ENCODE data around the gene RRAD. TPM values are rescaled to one million over a fixed set of nuclear protein-coding genes. Genes with fewer than 3 reads are reported as not detected.

Gene RRAD
- polyA plus RNA-seq, 4 donors: 0.83 to 10.9 (median 3.6) TPM

GRCh38 chr16:66943426-66944053 lies 18.2 kb upstream of the RRAD start:
- Histone ChIP-seq H3K4me1 (ENCODE audit: control insufficient read depth in 3 of 3, insufficient read depth in 2 of 3, low read depth in 1 of 3, low read length in 2 of 3) (peaks cover 0 to 30% (median 5%) of the 10 kb centered on the region in 3 donors), H3K9me3 (ENCODE audit: control insufficient read depth in 2 of 2, insufficient read depth in 1 of 2, low read depth in 1 of 2, low read length in 1 of 2) (no peaks in the 10 kb centered on the region), H3K27ac (ENCODE audit: low read depth in 1 of 3, low read length in 2 of 3) (no peak overlapping the region), H3K36me3 (ENCODE audit: control insufficient read depth in 3 of 3, insufficient read depth in 2 of 3, low read depth in 1 of 3, low read length in 3 of 3) (peaks cover 24 to 60% (median 42%) of the 10 kb centered on the region in 3 donors), H3K4me3 (ENCODE audit: low read depth in 1 of 3, low read length in 3 of 3) (no peak overlapping the region), H3K27me3 (ENCODE audit: control insufficient read depth in 3 of 3, insufficient read depth in 3 of 3, low read length in 3 of 3) (peaks cover 0 to 6% (median 0%) of the 10 kb centered on the region in 3 donors)
- FAIRE-seq: no peak
- WGBS, 3 donors: 86 to 93% (median 89%) methylated on average over 15 of the region's 15 CpGs
- DNase-seq: no peak

GRCh38 chr16:66942981-66943380 lies 17.6 kb upstream of the RRAD start:
- no peak for FAIRE-seq
- Histone ChIP-seq H3K4me1 (ENCODE audit: control insufficient read depth in 3 of 3, insufficient read depth in 2 of 3, low read depth in 1 of 3, low read length in 2 of 3) (peaks cover 0 to 29% (median 7%) of the 10 kb centered on the region in 3 donors), H3K36me3 (ENCODE audit: control insufficient read depth in 3 of 3, insufficient read depth in 2 of 3, low read depth in 1 of 3, low read length in 3 of 3) (peaks cover 25 to 65% (median 47%) of the 10 kb centered on the region in 3 donors), H3K27ac (ENCODE audit: low read depth in 1 of 3, low read length in 2 of 3) (peak overlapping the region in 1 of 3 donors; percentile 26), H3K4me3 (ENCODE audit: low read depth in 1 of 3, low read length in 3 of 3) (no peak overlapping the region), H3K9me3 (ENCODE audit: control insufficient read depth in 2 of 2, insufficient read depth in 1 of 2, low read depth in 1 of 2, low read length in 1 of 2) (no peaks in the 10 kb centered on the region), H3K27me3 (ENCODE audit: control insufficient read depth in 3 of 3, insufficient read depth in 3 of 3, low read length in 3 of 3) (peaks cover 0 to under 1% (median 0%) of the 10 kb centered on the region in 3 donors)
- 93 to 97% (median 95%) methylated on average over 5 of the region's 5 CpGs for WGBS, 3 donors
- no peak for DNase-seq

GRCh38 chr16:66940236-66940635 lies 14.9 kb upstream of the RRAD start:
- Histone ChIP-seq H3K27ac (ENCODE audit: low read depth in 1 of 3, low read length in 2 of 3) (peak overlapping the region in 1 of 3 donors; percentile 57), H3K9me3 (ENCODE audit: control insufficient read depth in 2 of 2, insufficient read depth in 1 of 2, low read depth in 1 of 2, low read length in 1 of 2) (no peaks in the 10 kb centered on the region), H3K27me3 (ENCODE audit: control insufficient read depth in 3 of 3, insufficient read depth in 3 of 3, low read length in 3 of 3) (no peaks in the 10 kb centered on the region), H3K4me3 (ENCODE audit: low read depth in 1 of 3, low read length in 3 of 3) (no peak overlapping the region), H3K4me1 (ENCODE audit: control insufficient read depth in 3 of 3, insufficient read depth in 2 of 3, low read depth in 1 of 3, low read length in 2 of 3) (peaks cover 0 to 43% (median 7%) of the 10 kb centered on the region in 3 donors), H3K36me3 (ENCODE audit: control insufficient read depth in 3 of 3, insufficient read depth in 2 of 3, low read depth in 1 of 3, low read length in 3 of 3) (peaks cover 26 to 89% (median 48%) of the 10 kb centered on the region in 3 donors)
- 90 to 95% (median 91%) methylated on average over 16 of the region's 16 CpGs for WGBS, 3 donors
- no peak for DNase-seq
- FAIRE-seq: no peak

GRCh38 chr16:66939366-66939765 lies 14.0 kb upstream of the RRAD start:
- DNase-seq: no peak
- Histone ChIP-seq H3K27me3 (ENCODE audit: control insufficient read depth in 3 of 3, insufficient read depth in 3 of 3, low read length in 3 of 3) (no peaks in the 10 kb centered on the region), H3K27ac (ENCODE audit: low read depth in 1 of 3, low read length in 2 of 3) (peak overlapping the region in 1 of 3 donors; percentile 5), H3K4me3 (ENCODE audit: low read depth in 1 of 3, low read length in 3 of 3) (no peak overlapping the region), H3K9me3 (ENCODE audit: control insufficient read depth in 2 of 2, insufficient read depth in 1 of 2, low read depth in 1 of 2, low read length in 1 of 2) (no peaks in the 10 kb centered on the region), H3K4me1 (ENCODE audit: control insufficient read depth in 3 of 3, insufficient read depth in 2 of 3, low read depth in 1 of 3, low read length in 2 of 3) (peaks cover 0 to 43% (median 7%) of the 10 kb centered on the region in 3 donors), H3K36me3 (ENCODE audit: control insufficient read depth in 3 of 3, insufficient read depth in 2 of 3, low read depth in 1 of 3, low read length in 3 of 3) (peaks cover 26 to 87% (median 48%) of the 10 kb centered on the region in 3 donors)
- no peak for FAIRE-seq

- FAIRE-seq (no peak), DNase-seq (no peak)
- peaks cover 0 to 52% (median 9%) of the 10 kb centered on the region in 3 donors for H3K4me1 ChIP-seq (ENCODE audit: control insufficient read depth in 3 of 3, insufficient read depth in 2 of 3, low read depth in 1 of 3, low read length in 2 of 3)
- no peaks in the 10 kb centered on the region for H3K9me3 ChIP-seq (ENCODE audit: control insufficient read depth in 2 of 2, insufficient read depth in 1 of 2, low read depth in 1 of 2, low read length in 1 of 2)
- WGBS, 3 donors: 74 to 85% (median 81%) methylated on average over 10 of the region's 10 CpGs
- H3K27me3 ChIP-seq (ENCODE audit: control insufficient read depth in 3 of 3, insufficient read depth in 3 of 3, low read length in 3 of 3): no peaks in the 10 kb centered on the region
- H3K4me3 ChIP-seq (ENCODE audit: low read depth in 1 of 3, low read length in 3 of 3): peak overlapping the region in 1 of 3 donors; percentile 30
- peaks cover 25 to 76% (median 37%) of the 10 kb centered on the region in 3 donors for H3K36me3 ChIP-seq (ENCODE audit: control insufficient read depth in 3 of 3, insufficient read depth in 2 of 3, low read depth in 1 of 3, low read length in 3 of 3)
- peak overlapping the region; percentile 39 to 92 (median 56) for H3K27ac ChIP-seq (ENCODE audit: low read depth in 1 of 3, low read length in 2 of 3)
Observed at GRCh38 chr16:66937725-66938337, 12.5 kb upstream of the RRAD start.

GRCh38 chr16:66936889-66937554 lies 11.7 kb upstream of the RRAD start:
- FAIRE-seq (no peak), DNase-seq (no peak)
- Histone ChIP-seq H3K9me3 (ENCODE audit: control insufficient read depth in 2 of 2, insufficient read depth in 1 of 2, low read depth in 1 of 2, low read length in 1 of 2) (no peaks in the 10 kb centered on the region), H3K27ac (ENCODE audit: low read depth in 1 of 3, low read length in 2 of 3) (peak overlapping the region; percentile 56 to 92 (median 88)), H3K36me3 (ENCODE audit: control insufficient read depth in 3 of 3, insufficient read depth in 2 of 3, low read depth in 1 of 3, low read length in 3 of 3) (peaks cover 17 to 76% (median 32%) of the 10 kb centered on the region in 3 donors), H3K4me3 (ENCODE audit: low read depth in 1 of 3, low read length in 3 of 3) (peak overlapping the region in 2 of 3 donors; percentile 30 to 80), H3K27me3 (ENCODE audit: control insufficient read depth in 3 of 3, insufficient read depth in 3 of 3, low read length in 3 of 3) (no peaks in the 10 kb centered on the region), H3K4me1 (ENCODE audit: control insufficient read depth in 3 of 3, insufficient read depth in 2 of 3, low read depth in 1 of 3, low read length in 2 of 3) (peaks cover 0 to 57% (median 9%) of the 10 kb centered on the region in 3 donors)
- 43 to 74% (median 51%) methylated on average over 4 of the region's 4 CpGs for WGBS, 3 donors

- Histone ChIP-seq H3K4me3 (ENCODE audit: low read depth in 1 of 3, low read length in 3 of 3) (peak overlapping the region in 2 of 3 donors; percentile 80 to 91), H3K4me1 (ENCODE audit: control insufficient read depth in 3 of 3, insufficient read depth in 2 of 3, low read depth in 1 of 3, low read length in 2 of 3) (peaks cover 0 to 51% (median 9%) of the 10 kb centered on the region in 3 donors), H3K36me3 (ENCODE audit: control insufficient read depth in 3 of 3, insufficient read depth in 2 of 3, low read depth in 1 of 3, low read length in 3 of 3) (peaks cover 14 to 72% (median 26%) of the 10 kb centered on the region in 3 donors), H3K27ac (ENCODE audit: low read depth in 1 of 3, low read length in 2 of 3) (peak overlapping the region; percentile 88 to 92 (median 91)), H3K27me3 (ENCODE audit: control insufficient read depth in 3 of 3, insufficient read depth in 3 of 3, low read length in 3 of 3) (no peaks in the 10 kb centered on the region), H3K9me3 (ENCODE audit: control insufficient read depth in 2 of 2, insufficient read depth in 1 of 2, low read depth in 1 of 2, low read length in 1 of 2) (no peaks in the 10 kb centered on the region)
- DNase-seq: peak; percentile 60 to 93
- 25 to 66% (median 33%) methylated on average over 6 of the region's 6 CpGs for WGBS, 3 donors
- no peak for FAIRE-seq
Observed at GRCh38 chr16:66936462-66936861, 11.1 kb upstream of the RRAD start.

GRCh38 chr16:66935314-66936011 lies 10.1 kb upstream of the RRAD start, which contains the start of gene CES2:
Gene CES2, plus strand, starts transcription at chr16:66935516. Its CDS starts 120 bp downstream, at chr16:66935636.
- no peaks in the 10 kb centered on the region for H3K9me3 ChIP-seq (ENCODE audit: control insufficient read depth in 2 of 2, insufficient read depth in 1 of 2, low read depth in 1 of 2, low read length in 1 of 2)
- no peak for FAIRE-seq
- DNase-seq: peak; percentile 88 to 97
- WGBS, 3 donors: 3 to 31% (median 30%) methylated on average over 41 to 44 of the region's 44 CpGs
- H3K27me3 ChIP-seq (ENCODE audit: control insufficient read depth in 3 of 3, insufficient read depth in 3 of 3, low read length in 3 of 3): no peaks in the 10 kb centered on the region
- peaks cover 6 to 65% (median 17%) of the 10 kb centered on the region in 3 donors for H3K36me3 ChIP-seq (ENCODE audit: control insufficient read depth in 3 of 3, insufficient read depth in 2 of 3, low read depth in 1 of 3, low read length in 3 of 3)
- H3K4me1 ChIP-seq (ENCODE audit: control insufficient read depth in 3 of 3, insufficient read depth in 2 of 3, low read depth in 1 of 3, low read length in 2 of 3): peaks cover 0 to 51% (median 9%) of the 10 kb centered on the region in 3 donors
- peak within 1 kb of the TSS; percentile 88 to 96 (median 92) for H3K27ac ChIP-seq (ENCODE audit: low read depth in 1 of 3, low read length in 2 of 3)
- peak within 1 kb of the TSS; percentile 80 to 91 (median 88) for H3K4me3 ChIP-seq (ENCODE audit: low read depth in 1 of 3, low read length in 3 of 3)
